GM21576 (cell line): ENCODE results near the gene EIF1AD.
"Not testable (repeated sequence)": the region's sequence is repeated elsewhere in the genome, so short reads cannot be mapped to it uniquely, and the experiment has no call there.

Experiments
- ATAC-seq: cut with Tn5 transposase; IDR thresholded peaks from one replicate; pipeline ENCODE4 v1.9.1; 2021; ENCODE audit warnings: mild to moderate bottlenecking, moderate library complexity; ENCODE audit not compliant: unreplicated experiment

The EIF1AD gene, protein sequence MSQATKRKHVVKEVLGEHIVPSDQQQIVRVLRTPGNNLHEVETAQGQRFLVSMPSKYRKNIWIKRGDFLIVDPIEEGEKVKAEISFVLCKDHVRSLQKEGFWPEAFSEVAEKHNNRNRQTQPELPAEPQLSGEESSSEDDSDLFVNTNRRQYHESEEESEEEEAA

DNA sequence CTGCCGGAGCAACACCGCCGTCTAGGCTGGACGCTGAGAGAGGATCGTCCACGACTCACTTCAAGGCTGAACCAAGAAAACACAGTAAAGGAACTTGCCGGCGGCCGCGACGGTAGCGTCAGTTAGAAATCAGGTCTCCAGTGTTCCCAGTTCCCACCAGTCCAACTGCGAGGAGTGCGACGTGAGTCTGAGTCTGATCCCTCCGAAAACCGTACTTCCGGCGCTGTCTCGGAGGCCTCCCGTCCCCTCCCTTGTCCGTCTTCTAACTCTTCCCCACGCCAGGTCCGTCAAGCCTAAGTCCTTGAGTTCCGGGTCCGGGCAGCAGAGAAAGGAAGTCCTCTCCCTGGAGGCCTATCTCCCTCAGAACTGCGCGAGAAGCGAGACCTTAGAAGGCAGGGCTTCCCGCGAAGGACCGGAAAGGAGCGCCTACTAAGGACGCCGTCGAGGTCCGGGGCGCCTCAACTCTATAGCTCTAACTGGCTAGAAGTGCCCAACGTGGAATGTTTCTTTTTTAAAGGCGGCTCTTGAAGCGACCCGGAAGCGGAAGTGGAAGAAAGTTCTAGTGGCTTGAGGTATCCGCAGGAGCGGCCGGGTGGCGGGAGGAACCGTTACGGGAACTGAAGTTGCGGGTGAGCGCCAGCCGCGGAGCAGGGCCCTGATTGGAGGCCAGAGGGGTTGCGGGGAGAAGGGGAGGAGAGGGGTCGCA lies at the start of gene EIF1AD, which contains the start of gene BANF1:
TSS of gene EIF1AD (minus strand) at position 216 of the 706 bp plus-strand sequence. CDS start 1,768 bp downstream, outside the sequence.
TSS of gene BANF1 (plus strand) at position 562 of the 706 bp plus-strand sequence. CDS start 748 bp downstream, outside the sequence.
- peak; percentile 65 for ATAC-seq

DNA sequence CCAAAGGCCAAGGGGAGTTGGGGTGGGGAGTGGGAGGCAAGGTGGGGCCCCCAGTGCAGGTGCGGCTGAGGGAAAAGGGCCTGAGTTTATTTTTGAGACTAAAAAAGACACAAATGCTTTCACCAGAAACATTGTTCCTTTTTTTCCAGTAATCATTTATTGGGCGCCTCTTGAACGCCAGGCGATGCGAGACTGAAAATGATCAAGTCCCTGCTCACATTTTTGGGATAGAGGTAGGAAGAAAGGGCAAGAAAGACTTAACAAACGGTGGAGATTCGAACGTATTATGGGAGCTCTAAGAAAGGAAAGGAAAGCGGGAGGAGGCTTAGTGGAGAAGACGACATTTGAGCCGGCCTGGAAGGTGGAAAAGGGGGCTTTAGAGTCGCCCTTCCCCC lies 49.4 kb upstream of the EIF1AD start:
- no peak for ATAC-seq

DNA sequence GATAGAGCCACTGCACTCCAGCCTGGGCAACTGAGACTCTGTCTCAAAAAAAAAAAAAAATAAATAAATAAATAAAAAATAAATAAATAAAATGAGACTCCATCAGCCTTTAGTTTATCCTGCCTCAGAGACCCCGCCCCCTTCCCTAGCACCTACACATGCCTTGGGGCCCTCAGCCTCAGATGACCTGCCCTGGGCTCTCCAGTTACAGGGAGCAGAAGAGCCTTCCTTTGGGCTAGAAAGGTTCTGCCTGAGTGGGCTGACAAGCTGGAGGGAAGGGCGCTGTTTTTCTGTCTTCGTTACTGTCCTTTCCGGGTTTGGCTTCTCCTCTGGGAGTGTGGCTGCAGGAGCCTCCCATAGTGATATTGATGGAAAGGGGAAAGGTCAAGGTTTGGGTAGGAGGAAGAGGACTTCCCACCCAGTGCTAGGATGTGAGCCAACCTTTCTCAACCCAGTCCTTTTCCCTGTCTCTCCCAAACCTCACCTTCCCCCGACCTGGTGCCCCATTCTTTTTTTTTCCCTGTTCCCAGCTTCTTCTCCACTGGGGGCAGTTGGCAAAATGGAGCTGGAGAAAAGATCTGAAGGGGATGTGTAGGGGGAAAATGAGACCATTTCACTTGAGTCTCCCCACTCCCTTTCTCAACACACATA lies 48.7 kb upstream of the EIF1AD start:
- no peak for ATAC-seq

DNA sequence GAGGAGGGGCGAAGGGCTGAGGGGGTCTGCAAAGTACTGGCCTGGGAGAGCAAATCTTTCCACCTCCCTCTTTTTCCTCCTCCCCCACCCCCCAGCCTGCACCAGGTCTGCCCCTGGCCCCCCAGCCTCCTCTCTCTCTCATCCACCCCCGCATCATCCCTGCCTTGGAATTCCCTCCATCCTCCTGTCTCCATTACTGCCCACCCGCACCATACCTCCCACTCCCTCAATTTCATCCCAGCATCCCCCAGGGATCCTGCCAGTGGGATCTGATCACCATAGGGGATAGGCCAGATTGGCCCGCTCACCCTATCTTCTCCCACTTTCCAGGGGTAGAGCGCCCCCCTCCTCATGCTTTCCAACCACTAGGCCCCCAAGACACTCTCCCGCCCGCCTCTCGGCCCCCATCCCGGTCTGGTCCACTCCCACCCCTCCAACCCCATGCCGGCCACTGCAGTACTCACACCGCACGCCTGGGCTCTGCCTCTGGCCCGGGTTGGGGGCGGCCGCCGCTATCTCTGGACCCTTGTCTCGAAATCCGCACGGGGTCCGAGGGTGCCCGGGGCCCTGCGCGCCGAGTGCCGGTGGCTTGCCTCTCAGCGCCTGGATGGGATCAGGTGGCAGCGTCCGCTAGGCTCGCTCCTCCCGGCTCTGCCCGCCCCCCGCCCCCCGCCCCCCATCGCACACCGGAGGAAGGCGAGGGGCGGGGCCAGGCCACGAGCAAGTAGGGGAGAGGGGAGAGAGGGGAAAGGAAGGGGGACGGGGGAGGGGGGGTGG lies 46.8 kb upstream of the EIF1AD start, which contains the start of gene GAL3ST3:
TSS of gene GAL3ST3 (minus strand) at position 615 of the 777 bp plus-strand sequence. CDS start 3,746 bp downstream, outside the sequence.
- ATAC-seq, result no peak

DNA sequence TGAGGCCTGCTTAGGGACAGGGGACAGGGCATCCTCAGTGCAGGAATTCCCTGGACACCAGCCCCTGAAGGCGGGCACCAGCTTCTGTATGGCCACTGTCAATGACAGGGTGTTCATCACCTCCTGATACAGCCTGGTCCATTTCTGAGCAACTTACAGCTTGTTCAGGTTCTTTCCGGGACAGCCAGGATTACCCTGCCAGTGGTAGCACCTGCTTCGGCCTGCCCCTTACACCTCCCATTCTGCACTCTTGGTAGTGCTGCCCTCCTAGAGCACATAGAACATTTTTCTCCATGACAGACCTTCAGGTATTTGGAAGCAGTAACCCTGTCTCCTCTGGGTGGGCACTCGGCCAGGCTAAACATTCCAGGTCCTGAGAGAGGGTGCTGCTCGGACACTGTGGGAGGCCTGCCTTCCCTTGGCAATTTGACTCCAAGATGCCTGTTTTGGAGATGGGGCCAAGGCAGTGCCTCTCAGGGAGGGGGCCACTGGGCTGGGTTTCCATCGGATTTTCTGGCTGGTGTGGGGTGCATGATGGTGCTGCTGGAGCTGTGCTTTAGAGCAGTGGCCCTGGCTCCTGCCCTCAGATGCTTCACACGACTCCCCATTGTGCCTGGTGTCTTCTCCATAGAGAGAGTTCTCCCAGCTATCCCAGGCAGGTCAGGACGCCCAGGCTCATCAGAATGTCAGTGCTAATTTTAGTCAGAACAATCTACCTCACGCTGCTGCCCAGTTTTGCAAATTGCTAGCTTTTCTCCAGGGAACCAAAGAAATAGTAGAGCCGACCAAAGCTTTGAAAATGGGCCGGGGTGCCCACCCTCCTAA lies 45.8 kb upstream of the EIF1AD start:
- no peak for ATAC-seq

DNA sequence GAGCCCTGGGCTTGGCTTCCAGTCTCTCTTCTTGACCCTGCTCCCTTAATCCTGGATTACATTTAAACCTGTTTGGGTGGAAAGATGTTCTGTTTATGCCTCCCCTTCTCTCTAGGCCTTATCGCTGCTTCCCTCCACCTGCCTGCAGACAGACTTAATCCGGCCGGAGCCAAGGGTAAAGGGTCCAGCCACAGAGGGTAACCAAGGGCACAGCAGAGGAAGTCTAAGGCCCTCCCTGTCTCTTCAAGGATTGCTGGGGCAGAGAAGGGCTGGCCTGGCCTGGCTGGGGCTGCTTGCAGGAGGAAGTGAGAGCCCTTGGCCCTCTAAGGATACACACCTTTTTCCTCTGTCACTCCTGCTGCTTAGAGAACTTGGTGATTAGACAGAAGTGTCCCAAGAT lies 44.9 kb upstream of the EIF1AD start:
- ATAC-seq, result no peak

DNA sequence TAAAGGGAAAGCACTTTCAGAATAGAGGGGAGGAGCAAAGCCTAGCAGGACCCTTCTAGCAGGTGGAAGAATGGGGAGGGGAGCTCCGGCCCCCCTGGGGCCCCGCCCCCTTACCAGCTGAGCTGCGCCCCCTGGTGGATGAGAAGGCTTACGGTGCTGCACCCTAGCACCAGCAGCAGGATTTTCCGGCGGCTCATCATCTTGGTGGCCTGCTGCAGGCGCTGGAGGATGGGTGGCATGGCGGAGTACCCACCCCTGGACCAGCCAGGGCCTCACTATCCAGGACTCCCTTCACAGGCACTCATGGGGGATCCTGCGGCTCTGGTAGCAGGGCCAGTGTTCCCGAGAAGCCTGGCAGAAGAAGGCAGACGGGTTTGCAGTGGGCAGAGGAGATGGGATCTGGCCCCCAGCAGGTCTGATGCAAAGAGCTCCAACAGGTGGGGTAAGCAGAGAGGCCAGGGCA lies 43.3 kb upstream of the EIF1AD start:
- no peak for ATAC-seq

DNA sequence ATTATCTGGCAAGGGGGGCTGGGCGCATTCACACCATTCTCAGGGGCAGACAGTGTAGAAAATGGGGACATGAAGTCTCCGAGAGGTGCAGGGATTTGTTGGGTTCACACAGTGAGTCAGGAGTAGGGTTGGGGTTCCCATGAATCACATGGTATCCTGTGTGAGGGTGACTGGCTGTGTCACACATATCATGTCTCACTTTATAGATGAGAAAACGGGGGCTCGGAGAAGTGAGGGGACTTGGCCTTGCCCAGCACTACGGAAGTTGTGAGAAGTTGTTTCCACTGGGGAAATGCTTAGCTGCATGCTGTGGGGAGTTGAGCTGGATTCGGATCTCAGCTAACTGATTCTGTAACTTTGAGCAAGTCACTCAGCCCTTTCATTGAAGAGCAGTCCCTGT lies 42.8 kb upstream of the EIF1AD start:
- ATAC-seq, result no peak

DNA sequence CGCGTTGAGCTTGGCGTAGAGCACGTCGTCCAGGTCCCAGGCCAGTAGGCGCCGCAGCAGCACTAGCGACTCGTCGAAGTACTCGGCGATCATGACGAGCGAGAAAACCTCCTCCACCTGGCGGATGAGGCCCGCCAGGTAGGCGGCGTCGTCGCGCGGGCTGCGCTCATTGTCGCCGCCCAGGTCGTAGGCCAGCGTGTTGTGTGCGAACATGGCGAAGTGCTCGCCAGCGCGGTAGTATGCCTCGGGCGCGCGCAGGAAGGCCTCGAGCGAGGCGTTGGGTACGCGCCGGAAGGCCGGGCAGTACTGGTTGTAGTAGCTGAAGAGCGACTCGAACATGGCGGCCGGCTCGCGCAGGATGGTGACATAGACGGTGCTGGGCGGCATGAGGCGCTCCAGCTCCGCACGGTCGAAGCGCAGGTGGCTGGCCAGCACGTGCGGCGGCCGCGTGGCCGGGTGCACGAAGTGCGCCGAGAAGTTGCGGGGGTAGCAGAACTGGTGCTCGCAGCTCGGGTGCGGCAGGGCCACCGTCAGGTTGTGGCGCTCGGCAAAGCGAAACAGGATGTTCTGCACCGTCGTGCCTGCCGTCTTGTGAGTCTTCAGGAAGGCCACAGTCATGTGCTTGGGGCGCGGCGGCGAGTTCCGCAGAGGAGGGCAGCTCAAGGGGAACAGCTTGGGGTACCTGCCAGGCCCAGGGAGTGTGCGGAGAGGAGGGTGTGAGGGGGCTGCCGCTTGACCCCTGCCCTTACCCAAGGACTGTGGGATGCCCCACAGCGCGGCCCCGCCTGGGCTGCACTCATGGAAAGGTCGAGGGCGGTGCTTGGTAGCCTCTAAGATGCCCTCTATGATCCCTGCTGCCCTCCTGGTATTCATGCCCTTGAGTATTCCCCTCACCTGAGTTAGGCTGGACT lies 41.3 kb upstream of the EIF1AD start:
- no peak for ATAC-seq

DNA sequence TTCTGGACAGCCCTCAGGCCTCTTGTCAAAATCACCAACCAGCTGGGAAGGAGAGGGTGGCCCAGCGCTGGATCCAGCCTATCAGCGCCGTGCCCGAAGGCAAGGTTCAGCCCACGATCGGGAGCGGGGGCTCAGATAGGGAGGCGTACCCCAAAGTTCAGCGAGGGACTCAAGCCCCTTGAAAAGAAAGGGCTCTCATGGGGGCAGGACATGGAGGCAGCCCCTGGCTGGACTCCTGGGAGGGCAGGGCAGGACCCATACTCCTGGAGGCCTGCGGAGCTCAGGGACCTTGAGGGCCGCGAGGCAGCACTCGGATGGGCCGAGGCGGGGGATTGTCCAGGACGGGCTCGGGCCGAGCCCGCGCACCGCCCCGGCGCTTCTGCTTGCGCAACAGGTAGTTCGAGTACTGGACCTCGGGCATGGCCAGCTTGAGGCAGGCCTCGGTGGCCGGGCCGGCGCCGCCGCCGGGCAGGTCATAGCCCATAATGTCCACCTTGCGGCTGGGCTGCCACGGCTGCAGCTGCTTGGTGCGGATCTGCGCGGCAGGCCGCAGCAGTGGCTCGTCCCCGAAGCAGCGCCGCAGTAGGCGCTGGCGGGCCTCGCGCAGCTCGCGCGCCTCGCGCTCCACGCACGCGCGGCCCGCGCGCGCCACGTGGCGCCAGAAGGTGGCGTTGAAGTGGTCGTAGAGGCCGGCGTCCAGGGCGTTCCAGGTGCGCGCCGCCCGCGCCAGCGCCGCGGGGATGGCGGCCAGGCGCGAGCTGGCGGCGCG lies 40.5 kb upstream of the EIF1AD start:
- ATAC-seq, result no peak

DNA sequence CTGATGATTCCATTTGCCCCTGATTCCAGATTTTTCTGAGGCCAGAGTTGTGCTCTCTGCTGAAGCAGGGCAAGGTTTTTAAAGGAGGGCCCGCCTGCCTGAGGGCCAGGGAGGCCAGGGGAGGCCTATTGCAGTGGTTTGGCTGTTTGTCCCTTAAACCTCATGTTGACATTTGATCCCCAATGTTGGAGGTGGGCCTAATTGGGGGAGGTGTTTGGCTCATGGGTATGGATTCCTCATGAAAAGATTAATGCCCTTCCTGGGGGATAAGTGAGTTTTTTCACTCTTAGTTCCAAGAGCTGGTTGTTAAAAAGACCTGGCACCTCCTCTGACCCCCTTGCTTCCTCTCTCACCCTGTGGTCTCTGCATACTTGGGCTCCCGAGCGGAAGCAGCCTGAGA lies 37.8 kb upstream of the EIF1AD start:
- no peak for ATAC-seq

DNA sequence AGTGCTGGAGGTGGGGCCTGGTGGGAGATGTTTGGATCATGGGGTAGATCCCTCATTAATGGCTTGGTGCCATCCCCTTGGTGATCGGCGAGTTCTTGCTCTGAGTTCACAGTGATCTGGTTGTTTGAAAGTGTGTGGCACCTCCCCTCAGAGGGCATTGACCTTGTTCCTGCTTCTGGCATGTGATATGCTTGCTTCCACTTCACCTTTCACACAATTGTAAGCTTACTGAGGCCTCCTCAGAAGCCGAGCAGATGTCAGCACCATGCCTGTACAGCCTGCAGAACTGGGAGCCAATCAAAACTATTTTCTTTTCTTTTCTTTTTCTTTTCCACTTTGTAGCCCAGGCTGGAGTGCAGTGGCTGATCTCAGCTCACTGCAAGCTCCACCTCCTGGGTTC lies 35.4 kb upstream of the EIF1AD start:
- ATAC-seq, result no peak

DNA sequence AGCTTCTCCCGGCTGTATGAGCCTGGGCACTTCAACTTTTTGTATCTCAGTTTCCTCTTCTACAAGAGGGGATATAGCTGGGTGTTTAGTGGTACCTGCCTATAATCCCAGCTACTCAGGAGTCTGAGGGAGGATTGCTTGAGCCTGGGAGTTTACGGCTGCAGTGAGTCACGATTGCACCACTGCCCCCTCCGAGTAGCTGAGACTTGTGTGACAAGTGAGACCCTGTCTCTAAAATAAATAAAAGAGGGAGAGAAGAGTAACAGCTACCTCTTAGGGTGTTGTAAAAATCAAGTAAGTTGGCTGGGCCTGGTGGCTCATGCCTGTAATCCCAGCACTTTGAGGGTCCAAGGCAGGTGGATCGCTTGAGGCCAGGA lies 34.4 kb upstream of the EIF1AD start:
- ATAC-seq, result no peak

DNA sequence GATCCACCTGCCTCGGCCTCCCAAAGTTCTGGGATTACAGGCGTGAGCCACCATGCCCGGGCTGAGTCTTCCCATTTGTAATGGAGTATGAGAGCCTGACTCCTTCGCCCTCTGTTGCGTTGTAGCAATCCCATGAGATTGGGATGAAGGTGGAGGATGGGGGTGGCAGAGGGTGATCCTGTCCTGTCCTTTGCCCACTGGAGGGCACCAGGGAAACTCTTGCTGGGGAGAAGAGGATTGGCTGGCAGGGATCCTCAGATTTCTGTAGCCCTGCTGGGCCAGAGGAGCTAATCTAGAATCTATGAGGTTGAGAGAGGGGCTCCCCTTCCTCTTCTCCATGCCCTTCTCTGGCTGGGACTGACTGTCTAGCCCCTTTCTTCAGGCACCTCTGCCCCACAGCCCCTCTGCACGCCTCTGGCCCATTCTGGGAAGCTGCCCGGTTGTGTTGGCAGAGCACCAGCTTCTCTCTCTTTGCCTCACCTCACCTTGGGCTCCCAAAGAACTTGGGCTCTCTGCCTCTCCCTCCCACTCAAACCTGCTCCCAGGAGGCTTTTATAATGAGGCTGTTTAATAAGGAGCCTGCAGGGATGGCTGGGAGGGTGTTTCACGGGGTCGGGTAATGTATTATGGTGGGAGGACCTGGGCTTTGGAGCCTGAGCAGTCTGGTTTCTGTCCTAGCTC lies 33.8 kb upstream of the EIF1AD start:
- no peak for ATAC-seq

DNA sequence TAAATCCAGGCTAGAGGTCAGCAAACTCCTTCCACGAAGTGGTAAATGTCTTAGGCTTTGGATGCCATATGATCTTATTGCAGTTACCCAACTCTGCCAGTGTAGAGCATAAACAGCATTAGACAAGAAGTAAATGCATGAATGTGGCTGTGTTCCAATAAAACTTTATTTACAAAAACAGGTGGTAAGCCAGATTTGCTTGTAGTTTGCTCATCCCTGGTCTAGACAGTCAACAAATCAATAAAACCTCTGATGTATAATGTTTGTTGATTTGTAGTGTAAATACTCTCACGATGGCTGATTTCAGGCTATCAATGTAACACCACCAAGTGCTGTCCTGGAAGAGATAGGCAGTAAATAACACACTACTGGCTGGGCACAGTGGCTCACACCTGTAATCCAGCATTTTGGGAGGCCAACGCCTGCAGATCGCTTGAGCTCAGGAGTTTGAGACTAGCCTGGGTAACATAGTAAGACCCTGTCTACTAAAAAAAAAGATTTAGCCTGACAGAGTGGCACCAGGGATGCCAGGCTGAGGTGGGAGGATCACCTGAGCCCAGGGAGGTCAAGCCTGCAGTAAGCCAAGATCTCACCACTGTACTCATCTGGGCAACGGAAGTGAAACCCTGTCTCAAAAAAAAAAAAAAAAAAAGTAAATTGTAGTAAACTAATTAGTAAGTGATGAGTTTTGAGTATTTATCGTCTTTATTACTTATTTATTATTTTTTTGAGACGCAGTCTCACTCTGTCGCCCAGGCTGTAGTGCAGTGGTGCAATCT lies 31.2 kb upstream of the EIF1AD start:
- no peak for ATAC-seq

DNA sequence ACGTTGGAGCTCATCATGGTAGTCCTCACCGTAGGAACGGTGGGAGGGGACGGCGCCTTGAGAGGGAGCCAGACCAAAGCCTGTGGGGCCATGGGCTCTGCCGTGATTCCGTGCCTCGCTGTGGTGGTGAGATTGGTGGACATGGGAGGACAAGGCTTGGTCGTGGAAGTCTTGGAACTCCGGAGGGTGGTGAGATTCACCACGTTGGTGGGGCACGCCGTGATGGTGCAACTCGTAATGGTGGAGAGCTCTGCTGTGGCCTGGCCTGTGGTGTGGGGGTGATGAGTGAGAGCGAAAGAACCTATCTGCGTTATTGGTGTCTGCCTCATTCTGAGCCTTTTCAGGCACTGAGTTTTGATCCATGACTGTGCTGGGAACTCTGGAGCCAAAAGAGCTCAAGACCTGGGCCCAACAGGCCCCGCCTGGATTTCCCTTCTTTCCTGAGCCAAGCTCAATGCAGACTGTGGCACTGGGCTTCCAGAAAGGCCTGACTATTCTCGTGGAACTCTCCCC lies 24.1 kb upstream of the EIF1AD start, which contains the start of gene CATSPER1:
TSS of gene CATSPER1 (minus strand) at position 463 of the 513 bp plus-strand sequence. CDS start at position 363, 100 bp downstream.
- ATAC-seq, result no peak

DNA sequence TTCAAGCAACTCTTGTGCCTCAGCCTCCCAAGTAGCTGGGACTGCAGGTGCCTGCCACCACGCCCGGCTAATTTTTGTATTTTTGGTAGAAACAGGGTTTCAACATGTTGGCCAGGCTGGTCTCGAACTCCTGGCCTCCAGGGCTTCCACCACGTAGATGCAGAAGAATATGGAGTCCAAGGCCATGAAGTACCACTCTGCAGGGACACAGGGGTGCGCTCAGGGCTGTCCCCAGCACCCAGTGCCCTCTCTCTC lies 21.2 kb upstream of the EIF1AD start:
- ATAC-seq, result not testable (repeated sequence)
